IMR-90 (cell line): ENCODE results near the gene TBX4. TPM values are rescaled to one million over a fixed set of nuclear protein-coding genes. Genes with fewer than 3 reads are reported as not detected.

Source experiments
- ATAC-seq: fragments of 200-7000 bp; cut with Tn5 transposase; 2 replicates; pipeline ENCODE4 v1.9.1; 2020; ENCODE audit warnings: low read depth, mild to moderate bottlenecking, moderate library complexity
- BruUV-seq: library from RNA; stranded (reverse); fragments of 400-500 nt; replicated peaks from 2 replicates; lab custom pipeline; 2021; lab: Mats Ljungman, UMichigan
- CTCF ChIA-PET: fragments of 300-600 bp; formaldehyde crosslinking; extraction: SDS; loops from one replicate; lab custom pipeline; 2021; ENCODE audit warnings: antibody characterized with exemption; lab: Yijun Ruan, JAX
- POLR2A ChIA-PET: fragments of 300-600 bp; sonication (Branson Sonifier 250); formaldehyde crosslinking; loops from one replicate; lab custom pipeline; 2022; ENCODE audit warnings: antibody characterized with exemption; ENCODE audit not compliant: unreplicated experiment; lab: Charles Lee
- DNase-seq: peaks from one replicate; pipeline ENCODE4 v3.0.0; 2013
- H2AFZ ChIP-seq: replicated peaks from 2 replicates; pipeline ENCODE3; 2013; ENCODE audit warnings: low read length, mild to moderate bottlenecking; ENCODE audit not compliant: poor library complexity
- H2AK5ac ChIP-seq: 2 replicates; pipeline ENCODE4 v1.6.1; 2013; ENCODE audit warnings: low read depth, low read length, inconsistent platforms
- H2AK9ac ChIP-seq: replicated peaks from 2 replicates; pipeline ENCODE3; 2013; ENCODE audit warnings: mild to moderate bottlenecking, low read depth, low read length, moderate library complexity; ENCODE audit not compliant: poor library complexity
- H2BK120ac ChIP-seq: 2 replicates; pipeline ENCODE4 v1.6.1; 2013; ENCODE audit warnings: low read depth, low read length, inconsistent platforms
- H2BK15ac ChIP-seq: 3 replicates; pipeline ENCODE4 v1.6.1; 2013; ENCODE audit warnings: low read depth, low read length, inconsistent platforms
- H2BK20ac ChIP-seq: 2 replicates; pipeline ENCODE4 v1.6.1; 2013; ENCODE audit warnings: low read depth, mild to moderate bottlenecking, inconsistent platforms, low read length, moderate library complexity
- H2BK5ac ChIP-seq: 2 replicates; pipeline ENCODE4 v1.6.1; 2013; ENCODE audit warnings: mild to moderate bottlenecking, low read depth, low read length, inconsistent platforms; ENCODE audit not compliant: poor library complexity, severe bottlenecking
- H3K14ac ChIP-seq: replicated peaks from 2 replicates; pipeline ENCODE4 v1.6.1; 2013; ENCODE audit warnings: low read depth, low read length, inconsistent platforms
- H3K18ac ChIP-seq: 2 replicates; pipeline ENCODE4 v1.6.1; 2013; ENCODE audit warnings: low read depth, low read length, control low read depth
- H3K23ac ChIP-seq: 2 replicates; pipeline ENCODE4 v1.6.1; 2013; ENCODE audit warnings: low read depth, low read length, inconsistent platforms
- H3K27ac ChIP-seq: 2 replicates; pipeline ENCODE4 v1.5.1; 2013; ENCODE audit warnings: mild to moderate bottlenecking, control low read depth, low read length; ENCODE audit not compliant: insufficient read depth
- H3K27me3 ChIP-seq: 2 replicates; pipeline ENCODE4 v1.6.1; 2013; ENCODE audit warnings: low read length; ENCODE audit not compliant: control insufficient read depth, insufficient read depth
- H3K36me3 ChIP-seq: 2 replicates; pipeline ENCODE4 v1.6.1; 2013; ENCODE audit warnings: low read length, mixed read lengths; ENCODE audit not compliant: control insufficient read depth, insufficient read depth
- H3K4ac ChIP-seq: 2 replicates; pipeline ENCODE4 v1.6.1; 2013; ENCODE audit warnings: low read depth, low read length, inconsistent platforms
- H3K4me1 ChIP-seq: 2 replicates; pipeline ENCODE4 v1.6.1; 2013; ENCODE audit warnings: low read length, mixed read lengths; ENCODE audit not compliant: control insufficient read depth, insufficient read depth
- H3K4me2 ChIP-seq: 2 replicates; pipeline ENCODE4 v1.6.1; 2013; ENCODE audit warnings: low read depth, mild to moderate bottlenecking, control low read depth, low read length, moderate library complexity
- H3K4me3 ChIP-seq: 2 replicates; pipeline ENCODE4 v1.5.1; 2013; ENCODE audit warnings: low read depth, mild to moderate bottlenecking, control low read depth, low read length, moderate library complexity; ENCODE audit not compliant: insufficient read depth
- H3K56ac ChIP-seq: 2 replicates; pipeline ENCODE4 v1.6.1; 2013; ENCODE audit warnings: low read length, inconsistent platforms; ENCODE audit not compliant: insufficient read depth; ENCODE audit errors: extremely low read depth
- H3K79me1 ChIP-seq, 2 experiments: 2 replicates each; pipeline ENCODE4 v1.6.1; 2013; ENCODE audit warnings: low read length in 2 of 2, inconsistent platforms in 1 of 2, low read depth in 1 of 2
- H3K9ac ChIP-seq: 2 replicates; pipeline ENCODE4 v1.6.1; 2013; ENCODE audit warnings: low read depth, low read length, control low read depth
- H3K9me1 ChIP-seq: 2 replicates; pipeline ENCODE4 v1.6.1; 2013; ENCODE audit warnings: low read length, inconsistent platforms; ENCODE audit not compliant: insufficient read depth
- H3K9me3 ChIP-seq: 2 replicates; pipeline ENCODE4 v1.6.1; 2013; ENCODE audit warnings: low read length; ENCODE audit not compliant: control insufficient read depth, insufficient read depth
- H4K20me1 ChIP-seq: 2 replicates; pipeline ENCODE4 v1.6.1; 2013; ENCODE audit warnings: low read length, inconsistent platforms; ENCODE audit not compliant: insufficient read depth
- H4K5ac ChIP-seq: 2 replicates; pipeline ENCODE4 v1.6.1; 2013; ENCODE audit warnings: mild to moderate bottlenecking, low read depth, low read length, control low read depth
- H4K8ac ChIP-seq, 2 experiments: 2 replicates each; pipeline ENCODE4 v1.6.1; 2013; ENCODE audit warnings: low read depth in 2 of 2, low read length in 2 of 2, control low read depth in 1 of 2, inconsistent platforms in 1 of 2
- H4K91ac ChIP-seq: 2 replicates; pipeline ENCODE4 v1.6.1; 2013; ENCODE audit warnings: low read depth, low read length, inconsistent platforms; ENCODE audit not compliant: insufficient read depth
- CEBPB ChIP-seq: IDR thresholded peaks from 2 replicates; pipeline ENCODE4 v1.6.1; 2012; ENCODE audit warnings: low read depth, low read length, improper control_type of control experiment
- CHD1 ChIP-seq: IDR thresholded peaks from 2 replicates; pipeline ENCODE4 v1.6.1; 2012; ENCODE audit warnings: low read depth, low read length, improper control_type of control experiment
- SMC3 ChIP-seq: fragments of 150-350 bp; IDR thresholded peaks from 2 replicates; pipeline ENCODE4 v1.6.1; 2016; ENCODE audit warnings: low read depth, mild to moderate bottlenecking, antibody characterized with exemption, low read length, moderate library complexity
- WGBS, 2 experiments: methylation state at CpG; one replicate each; pipeline versions ENCODE4 v1.1.5 to v1.1.7; 2013; ENCODE audit warnings: missing lambda C conversion rate in 2 of 2; ENCODE audit not compliant: insufficient read length in 1 of 2; ENCODE audit errors: extremely low coverage in 2 of 2; 5-methylcytosine and 5-hydroxymethylcytosine counted together
- dilution Hi-C: fragments of 300-500 bp; cut with HindIII; formaldehyde crosslinking; loops from one replicate; pipeline ENCODE4 v1.14.3; 2018; ENCODE audit warnings: low sequenced_read_pairs; ENCODE audit not compliant: unreplicated experiment
- in situ Hi-C: fragments of 300-500 bp; cut with MboI; formaldehyde crosslinking; loops from 3 replicates; pipeline ENCODE4 v1.14.3; 2019; ENCODE audit warnings: low sequenced_read_pairs, inconsistent platforms, mixed read lengths
- intact Hi-C: fragments of 100-400 bp; cut with micrococcal nuclease; formaldehyde crosslinking; loops from 2 replicates; pipeline ENCODE4 v1.10.0; 2022
- polyA plus RNA-seq, 3 experiments: library from polyadenylated mRNA; depleted of rRNA; stranded (reverse); fragments of >200 nt; gene quantifications; 2 replicates each; pipeline ENCODE4 v1.2.3, GENCODE V29; 2012; ENCODE audit warnings: low replicate concordance in 1 of 3
- total RNA-seq: library from RNA; depleted of rRNA; stranded (reverse); fragments of >200 nt; gene quantifications from 2 replicates; pipeline ENCODE4 v1.2.3, GENCODE V29; 2012
- TF ChIP-seq, protein P1 (sequence below): fragments of 150-350 bp; IDR thresholded peaks from 2 replicates; pipeline ENCODE4 v1.6.1; 2016; ENCODE audit warnings: low read depth, mild to moderate bottlenecking, low read length, moderate library complexity, borderline replicate concordance
- TF ChIP-seq, protein P2 (sequence below): fragments of 150-350 bp; IDR thresholded peaks from 2 replicates; pipeline ENCODE4 v1.6.1; 2017; ENCODE audit warnings: mild to moderate bottlenecking, antibody characterized with exemption, low read length, low read depth

Gene TBX4
- total and polyA plus RNA-seq, 2 of the 4 experiments (the other 2 are of a cell fraction), result 0.05 TPM; not detected in 1

DNA sequence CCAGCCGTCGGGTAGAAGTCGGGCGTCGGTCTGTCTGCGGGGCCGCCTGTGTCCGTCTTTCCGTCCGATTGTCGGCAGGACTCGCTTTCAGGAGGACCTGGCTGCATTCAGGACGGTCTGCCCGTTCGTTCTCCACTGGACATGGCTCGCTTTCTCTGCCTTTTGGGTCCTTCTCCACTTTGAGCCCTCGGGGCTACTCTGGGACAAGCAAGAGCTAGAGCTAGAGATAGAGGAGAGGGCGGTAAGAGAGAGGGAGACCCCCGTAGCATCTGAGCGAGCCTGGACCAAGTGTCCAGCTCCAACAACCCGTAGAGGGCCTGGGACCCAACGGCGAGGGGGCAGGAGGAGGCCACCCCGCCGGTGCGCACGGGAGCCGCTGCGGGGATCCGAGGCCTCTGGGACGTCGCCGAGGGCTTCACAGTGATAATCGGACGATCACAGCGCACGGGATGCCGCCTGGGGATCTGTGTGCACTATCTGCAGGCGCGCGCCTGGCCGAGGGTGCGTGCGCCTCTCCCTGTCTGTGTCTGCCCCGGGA, 4.5 kb downstream of the TBX4 start:
- H2BK15ac ChIP-seq, result no peak overlapping the region
- no peak overlapping the region for H2AFZ ChIP-seq
- peaks cover 95% of the 10 kb centered on the region for H3K27me3 ChIP-seq
- ChIA-PET POLR2A (no interaction called here), CTCF (no interaction called here)
- no peak for ATAC-seq
- in situ Hi-C loops (no loop called here), intact Hi-C loops (no loop called here), dilution Hi-C loops (no loop called here)
- no peak overlapping the region for H3K4me2 ChIP-seq
- no peak overlapping the region for H3K9ac ChIP-seq
- BruUV-seq, result no TSS peak
- no peak overlapping the region for H3K14ac ChIP-seq
- no peak overlapping the region for H3K4ac ChIP-seq
- H4K20me1 ChIP-seq, result no peaks in the 10 kb centered on the region
- no peak overlapping the region for H4K8ac ChIP-seq
- H4K91ac ChIP-seq, result no peak overlapping the region
- H4K5ac ChIP-seq, result no peak overlapping the region
- no peaks in the 10 kb centered on the region for H3K36me3 ChIP-seq
- H2BK20ac ChIP-seq, result no peak overlapping the region
- no peak overlapping the region for H2BK120ac ChIP-seq
- no peak overlapping the region for H3K4me3 ChIP-seq
- WGBS, 2 experiments, result 42% methylated on average over 39 of the region's 45 CpGs; no CpG with 5 or more reads in 1 of the 2 experiments
- no peak for TF ChIP-seq CEBPB
- TF ChIP-seq, protein P1, sequence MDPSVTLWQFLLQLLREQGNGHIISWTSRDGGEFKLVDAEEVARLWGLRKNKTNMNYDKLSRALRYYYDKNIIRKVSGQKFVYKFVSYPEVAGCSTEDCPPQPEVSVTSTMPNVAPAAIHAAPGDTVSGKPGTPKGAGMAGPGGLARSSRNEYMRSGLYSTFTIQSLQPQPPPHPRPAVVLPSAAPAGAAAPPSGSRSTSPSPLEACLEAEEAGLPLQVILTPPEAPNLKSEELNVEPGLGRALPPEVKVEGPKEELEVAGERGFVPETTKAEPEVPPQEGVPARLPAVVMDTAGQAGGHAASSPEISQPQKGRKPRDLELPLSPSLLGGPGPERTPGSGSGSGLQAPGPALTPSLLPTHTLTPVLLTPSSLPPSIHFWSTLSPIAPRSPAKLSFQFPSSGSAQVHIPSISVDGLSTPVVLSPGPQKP, result no peak
- TF ChIP-seq, protein P2, sequence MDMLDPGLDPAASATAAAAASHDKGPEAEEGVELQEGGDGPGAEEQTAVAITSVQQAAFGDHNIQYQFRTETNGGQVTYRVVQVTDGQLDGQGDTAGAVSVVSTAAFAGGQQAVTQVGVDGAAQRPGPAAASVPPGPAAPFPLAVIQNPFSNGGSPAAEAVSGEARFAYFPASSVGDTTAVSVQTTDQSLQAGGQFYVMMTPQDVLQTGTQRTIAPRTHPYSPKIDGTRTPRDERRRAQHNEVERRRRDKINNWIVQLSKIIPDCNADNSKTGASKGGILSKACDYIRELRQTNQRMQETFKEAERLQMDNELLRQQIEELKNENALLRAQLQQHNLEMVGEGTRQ, result no peak
- no peak for TF ChIP-seq CHD1
- TF ChIP-seq SMC3, result no peak
- H2AK5ac ChIP-seq, result no peak overlapping the region
- no peak overlapping the region for H2AK9ac ChIP-seq
- H3K9me1 ChIP-seq, result no peaks in the 10 kb centered on the region
- no peak overlapping the region for H3K27ac ChIP-seq
- no peak overlapping the region for H3K23ac ChIP-seq
- H3K56ac ChIP-seq, result no peak overlapping the region
- H3K4me1 ChIP-seq, result peaks cover 4% of the 10 kb centered on the region
- peaks cover 39% of the 10 kb centered on the region for H3K9me3 ChIP-seq
- H3K79me1 ChIP-seq, result no peaks in the 10 kb centered on the region
- H2BK5ac ChIP-seq, result no peak overlapping the region
- H3K18ac ChIP-seq, result no peak overlapping the region
- DNase-seq, result no peak
